HepG2 (cell line): Measurements from ENCODE around the gene ZBP1. TPM values are rescaled to one million over a fixed set of nuclear protein-coding genes. Genes with fewer than 3 reads are reported as not detected.

ENCODE experiments used
- ATAC-seq: fragments of 200-7000 bp; cut with Tn5 transposase; 3 replicates; pipeline ENCODE4 v1.9.1; 2020; ENCODE audit warnings: mild to moderate bottlenecking, moderate library complexity
- BruUV-seq: library from RNA; stranded (reverse); fragments of 400-500 nt; replicated peaks from 2 replicates; lab custom pipeline; 2021; lab: Mats Ljungman, UMichigan
- CTCF ChIA-PET: fragments of 300-600 bp; formaldehyde crosslinking; extraction: SDS; loops from one replicate; lab custom pipeline; 2021; ENCODE audit warnings: low total read pairs, inconsistent platforms, low intra/inter-chr PET ratio; lab: Yijun Ruan, JAX
- POLR2A ChIA-PET: fragments of 350-600 bp; sonication (Branson Sonifier 250); formaldehyde crosslinking; loops from one replicate; lab custom pipeline; 2020; ENCODE audit warnings: antibody characterized with exemption, inconsistent platforms; lab: Yijun Ruan, JAX
- DNase-seq: peaks from one replicate; pipeline ENCODE4 v3.0.0-alpha.2; 2015; ENCODE audit warnings: low spot score
- FAIRE-seq: peaks from 3 replicates; lab custom pipeline; 2011; peaks lifted over from hg19 to GRCh38; lab: Jason Lieb, UNC
- H2AFZ ChIP-seq: one replicate; pipeline ENCODE4 v1.6.1; 2011; ENCODE audit warnings: low read length, inconsistent platforms
- H3K27ac ChIP-seq: fragments of 300-600 bp; 3 replicates; pipeline ENCODE4 v1.8.0; 2011; ENCODE audit warnings: mixed run types, mild to moderate bottlenecking, mixed read lengths, low read length, inconsistent platforms; ENCODE audit not compliant: insufficient read depth; ENCODE audit errors: extremely low read length
- H3K27me3 ChIP-seq, 2 experiments: fragments of 200-600 bp in 1 of 2; 2 replicates in 1 of 2; 3 replicates in 1 of 2; pipeline versions ENCODE4 v1.6.0 to v1.8.0; 2011; ENCODE audit warnings: low read length in 2 of 2, mild to moderate bottlenecking in 2 of 2, moderate library complexity in 2 of 2, inconsistent platforms in 1 of 2; ENCODE audit not compliant: insufficient read depth in 2 of 2, control insufficient read depth in 1 of 2
- H3K36me3 ChIP-seq, 2 experiments: fragments of 200-600 bp in 1 of 2; replicated peaks in 1 of 2; 2 replicates in 1 of 2; 3 replicates in 1 of 2; pipeline versions ENCODE4 v1.5.1 to v1.8.0; 2011; ENCODE audit warnings: low read length in 2 of 2, inconsistent platforms in 1 of 2; ENCODE audit not compliant: insufficient read depth in 2 of 2, control insufficient read depth in 1 of 2
- H3K4me1 ChIP-seq: 2 replicates; pipeline ENCODE4 v1.5.1; 2012; ENCODE audit warnings: low read length, inconsistent platforms; ENCODE audit not compliant: insufficient read depth
- H3K4me2 ChIP-seq: 2 replicates; pipeline ENCODE4 v1.6.0; 2011; ENCODE audit warnings: low read depth, low read length, inconsistent platforms
- H3K4me3 ChIP-seq, 3 experiments: fragments of 200-600 bp in 1 of 3; sonication (generic), shearing (Covaris generic) in 1 of 3; replicated peaks in 1 of 3; 2 replicates each; pipeline ENCODE4 v1.5.1; 2011 to 2016; ENCODE audit warnings: low read length in 3 of 3, inconsistent platforms in 2 of 3, low read depth in 2 of 3, mild to moderate bottlenecking in 2 of 3, control low read depth in 1 of 3, mixed read lengths in 1 of 3; ENCODE audit not compliant: insufficient read depth in 1 of 3
- H3K79me2 ChIP-seq: one replicate; pipeline ENCODE4 v1.6.1; 2011; ENCODE audit warnings: low read length, inconsistent platforms; ENCODE audit not compliant: insufficient read depth
- H3K9ac ChIP-seq: 2 replicates; pipeline ENCODE4 v1.6.0; 2011; ENCODE audit warnings: mild to moderate bottlenecking, low read depth, low read length, inconsistent platforms; ENCODE audit not compliant: insufficient read depth
- H3K9me3 ChIP-seq: 2 replicates; pipeline ENCODE4 v1.5.1; 2012; ENCODE audit warnings: mild to moderate bottlenecking, low read length
- H4K20me1 ChIP-seq: 2 replicates; pipeline ENCODE4 v1.6.0; 2011; ENCODE audit warnings: inconsistent platforms, mild to moderate bottlenecking, low read length, moderate library complexity; ENCODE audit not compliant: insufficient read depth
- HDAC1 ChIP-seq: sonication (generic); formaldehyde crosslinking; IDR thresholded peaks from 2 replicates; pipeline ENCODE4 v1.5.1; 2020; ENCODE audit warnings: mild to moderate bottlenecking, missing genetic modification reagents
- MAFK ChIP-seq, 2 experiments: IDR thresholded peaks in 1 of 2; conservative IDR thresholded peaks in 1 of 2; 2 replicates each; pipeline ENCODE4 v1.6.1; 2011; ENCODE audit warnings: improper control_type of control experiment in 2 of 2, low read length in 2 of 2
- NONO ChIP-seq, 2 experiments: fragments of 450-650 bp in 1 of 2; sonication (generic) in 1 of 2; formaldehyde crosslinking in 1 of 2; IDR thresholded peaks in 1 of 2; conservative IDR thresholded peaks in 1 of 2; 2 replicates each; pipeline versions ENCODE4 v1.6.1 to v1.8.0; 2017 to 2022; ENCODE audit warnings: mild to moderate bottlenecking in 1 of 2, missing genetic modification reagents in 1 of 2, moderate library complexity in 1 of 2
- RXRA ChIP-seq: sonication (generic); formaldehyde crosslinking; IDR thresholded peaks from 2 replicates; pipeline ENCODE4 v1.5.1; 2020; ENCODE audit warnings: missing genetic modification reagents
- ZNF282 ChIP-seq: fragments of 450-650 bp; IDR thresholded peaks from 2 replicates; pipeline ENCODE4 v1.6.1; 2018; ENCODE audit not compliant: partially characterized antibody
- ZNF646 ChIP-seq: sonication (generic); formaldehyde crosslinking; IDR thresholded peaks from 2 replicates; pipeline ENCODE4 v1.9.0; 2021; ENCODE audit warnings: mild to moderate bottlenecking, missing genetic modification reagents
- ZNF704 ChIP-seq: sonication (generic); formaldehyde crosslinking; IDR thresholded peaks from 2 replicates; pipeline ENCODE4 v1.8.1; 2023; ENCODE audit warnings: mild to moderate bottlenecking, inconsistent platforms, moderate library complexity, missing genetic modification reagents, borderline replicate concordance
- ZNF747 ChIP-seq: sonication (generic); formaldehyde crosslinking; IDR thresholded peaks from 2 replicates; pipeline ENCODE4 v1.8.1; 2023; ENCODE audit warnings: missing genetic modification reagents, mild to moderate bottlenecking, borderline replicate concordance
- ZNF761 ChIP-seq: sonication (generic); formaldehyde crosslinking; conservative IDR thresholded peaks from 2 replicates; pipeline ENCODE4 v1.4.0; 2020; ENCODE audit warnings: mild to moderate bottlenecking, missing genetic modification reagents
- ZSCAN5A ChIP-seq: sonication (generic); formaldehyde crosslinking; IDR thresholded peaks from 2 replicates; pipeline ENCODE4 v1.8.0; 2022; ENCODE audit warnings: mild to moderate bottlenecking, missing genetic modification reagents, borderline replicate concordance
- WGBS: methylation state at CpG from one replicate; pipeline ENCODE4 v1.1.6; 2017; ENCODE audit warnings: low lambda C conversion rate; 5-methylcytosine and 5-hydroxymethylcytosine counted together
- in situ Hi-C: cut with HindIII; loops from 2 replicates; pipeline ENCODE4 v1.10.0; 2017; ENCODE audit warnings: low pct_unique_long_range_greater_than_20kb; ENCODE audit not compliant: extremely low pct_ligation_motif_present
- intact Hi-C: fragments of 100-400 bp; cut with micrococcal nuclease; formaldehyde crosslinking; loops from one replicate; pipeline ENCODE4 v1.10.0; 2022; ENCODE audit not compliant: unreplicated experiment
- polyA plus RNA-seq, 8 experiments: library from polyadenylated mRNA; depleted of rRNA in 3 of 8; stranded (reverse) in 7 of 8; unstranded in 1 of 8; fragments of >200 nt; fragmentation: Illumina TruSeq in 4 of 8; extraction: Trizol in 4 of 8; gene quantifications; 2 replicates each; pipeline versions ENCODE4 v1.2.1 to v1.2.3, GENCODE V29; 2011 to 2016; ENCODE audit warnings: low read depth in 4 of 8, missing spikeins in 1 of 8, mixed read lengths in 1 of 8; ENCODE audit not compliant: insufficient read depth in 1 of 8
- total RNA-seq, 5 experiments: library from RNA; depleted of rRNA; stranded (reverse); fragments of >200 nt; fragmentation: Illumina TruSeq; extraction: Trizol; gene quantifications; 2 replicates each; pipeline ENCODE4 v1.2.3, GENCODE V29; 2016; ENCODE audit warnings: low read depth in 1 of 5
- TF ChIP-seq, protein P1 (sequence below): sonication (generic); formaldehyde crosslinking; conservative IDR thresholded peaks from 2 replicates; pipeline ENCODE4 v1.8.1; 2023; ENCODE audit warnings: missing genetic modification reagents

The ZBP1 gene
- total and polyA plus RNA-seq, 2 of the 13 experiments (the other 11 are each of a cell fraction or from before 2014, with no cell fraction given): not detected

GRCh38 chr20:57660181-57660921, 40.1 kb upstream of the ZBP1 start:
- ChIA-PET CTCF (no interaction called here), POLR2A (no interaction called here)
- FAIRE-seq (peak; percentile 75), DNase-seq (no peak), ATAC-seq (no peak)
- intact Hi-C loops (no loop called here), in situ Hi-C loops (no loop called here)
- H2AFZ ChIP-seq: no peak overlapping the region
- peaks cover 13% of the 10 kb centered on the region for H3K4me1 ChIP-seq
- no peaks in the 10 kb centered on the region for H3K36me3 ChIP-seq
- WGBS: 16% methylated on average over 13 of the region's 13 CpGs
- H3K9ac ChIP-seq: no peak overlapping the region
- no peak overlapping the region for H3K4me2 ChIP-seq
- no peaks in the 10 kb centered on the region for H3K79me2 ChIP-seq
- no peak overlapping the region for H3K4me3 ChIP-seq
- no peak overlapping the region for H3K27ac ChIP-seq
- no peaks in the 10 kb centered on the region for H3K9me3 ChIP-seq
- H4K20me1 ChIP-seq: no peaks in the 10 kb centered on the region
- peaks cover 30 to 99% of the 10 kb centered on the region in 2 experiments for H3K27me3 ChIP-seq
- BruUV-seq: no TSS peak
- TF ChIP-seq RXRA (CRISPR knock-in tag) (no peak), ZNF747 (CRISPR knock-in tag) (no peak), ZNF761 (no peak), ZNF646 (peak; percentile 34; the same call in 1 of the 2 replicates), ZNF282 (peak; percentile 51), NONO (IDR thresholded peaks at IDR 0.05) (0 out of 2 replicates have a peak, but pooled peaks have one; percentile 14), NONO (CRISPR knock-in tag; conservative IDR thresholded peaks at IDR 0.05) (no peak), HDAC1 (no peak), ZNF704 (CRISPR knock-in tag) (no peak), ZSCAN5A (CRISPR knock-in tag) (no peak), MAFK (conservative IDR thresholded peaks at IDR 0.05 in 1 of 2, IDR thresholded peaks at IDR 0.05 in 1 of 2; ENCODE audit: low read length in 2 of 2) (no peak)
- TF ChIP-seq, protein P1, sequence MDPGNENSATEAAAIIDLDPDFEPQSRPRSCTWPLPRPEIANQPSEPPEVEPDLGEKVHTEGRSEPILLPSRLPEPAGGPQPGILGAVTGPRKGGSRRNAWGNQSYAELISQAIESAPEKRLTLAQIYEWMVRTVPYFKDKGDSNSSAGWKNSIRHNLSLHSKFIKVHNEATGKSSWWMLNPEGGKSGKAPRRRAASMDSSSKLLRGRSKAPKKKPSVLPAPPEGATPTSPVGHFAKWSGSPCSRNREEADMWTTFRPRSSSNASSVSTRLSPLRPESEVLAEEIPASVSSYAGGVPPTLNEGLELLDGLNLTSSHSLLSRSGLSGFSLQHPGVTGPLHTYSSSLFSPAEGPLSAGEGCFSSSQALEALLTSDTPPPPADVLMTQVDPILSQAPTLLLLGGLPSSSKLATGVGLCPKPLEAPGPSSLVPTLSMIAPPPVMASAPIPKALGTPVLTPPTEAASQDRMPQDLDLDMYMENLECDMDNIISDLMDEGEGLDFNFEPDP (CRISPR knock-in tag): 0 out of 2 replicates have a peak, but pooled peaks have one; percentile 43
